HepG2 (cell line): ENCODE data around the gene TTC28.
"Not testable (repeated sequence)": the region's sequence is repeated elsewhere in the genome, so short reads cannot be mapped to it uniquely, and the experiment has no call there.

Experiments
- ADNP ChIP-seq: sonication (generic); formaldehyde crosslinking; IDR thresholded peaks from 2 replicates; pipeline ENCODE4 v1.4.0; 2020; ENCODE audit warnings: missing genetic modification reagents
- ARNTL ChIP-seq: sonication (generic); formaldehyde crosslinking; IDR thresholded peaks from 2 replicates; pipeline ENCODE4 v1.4.0; 2020; ENCODE audit warnings: mild to moderate bottlenecking, missing genetic modification reagents
- POLR2A ChIP-seq, 2 experiments: IDR thresholded peaks; 2 replicates each; pipeline ENCODE4 v1.6.1; 2011; ENCODE audit warnings: low read depth in 2 of 2, low read length in 2 of 2, mild to moderate bottlenecking in 1 of 2, moderate library complexity in 1 of 2; ENCODE audit not compliant: insufficient read depth in 1 of 2
- YEATS4 ChIP-seq: sonication (generic); formaldehyde crosslinking; IDR thresholded peaks from 2 replicates; pipeline ENCODE4 v1.4.0; 2020; ENCODE audit warnings: missing genetic modification reagents, borderline replicate concordance
- ZBTB7B ChIP-seq: sonication (generic); formaldehyde crosslinking; IDR thresholded peaks from 2 replicates; pipeline ENCODE4 v1.4.0; 2020; ENCODE audit warnings: missing genetic modification reagents
- ZNF549 ChIP-seq: sonication (generic); formaldehyde crosslinking; IDR thresholded peaks from 2 replicates; pipeline ENCODE4 v1.5.0; 2020; ENCODE audit warnings: missing genetic modification reagents
- TF ChIP-seq, protein P1 (sequence below): sonication (generic); formaldehyde crosslinking; conservative IDR thresholded peaks from 2 replicates; pipeline ENCODE4 v1.4.0; 2020; ENCODE audit warnings: missing genetic modification reagents

- TF ChIP-seq ARNTL (CRISPR knock-in tag); ZBTB7B (CRISPR knock-in tag); ZNF549; ADNP (CRISPR knock-in tag); YEATS4 (CRISPR knock-in tag); POLR2A (IDR thresholded peaks at IDR 0.05; ENCODE audit: insufficient read depth in 1 of 2, low read depth in 2 of 2, low read length in 2 of 2): not testable (repeated sequence)
- TF ChIP-seq, protein P1, sequence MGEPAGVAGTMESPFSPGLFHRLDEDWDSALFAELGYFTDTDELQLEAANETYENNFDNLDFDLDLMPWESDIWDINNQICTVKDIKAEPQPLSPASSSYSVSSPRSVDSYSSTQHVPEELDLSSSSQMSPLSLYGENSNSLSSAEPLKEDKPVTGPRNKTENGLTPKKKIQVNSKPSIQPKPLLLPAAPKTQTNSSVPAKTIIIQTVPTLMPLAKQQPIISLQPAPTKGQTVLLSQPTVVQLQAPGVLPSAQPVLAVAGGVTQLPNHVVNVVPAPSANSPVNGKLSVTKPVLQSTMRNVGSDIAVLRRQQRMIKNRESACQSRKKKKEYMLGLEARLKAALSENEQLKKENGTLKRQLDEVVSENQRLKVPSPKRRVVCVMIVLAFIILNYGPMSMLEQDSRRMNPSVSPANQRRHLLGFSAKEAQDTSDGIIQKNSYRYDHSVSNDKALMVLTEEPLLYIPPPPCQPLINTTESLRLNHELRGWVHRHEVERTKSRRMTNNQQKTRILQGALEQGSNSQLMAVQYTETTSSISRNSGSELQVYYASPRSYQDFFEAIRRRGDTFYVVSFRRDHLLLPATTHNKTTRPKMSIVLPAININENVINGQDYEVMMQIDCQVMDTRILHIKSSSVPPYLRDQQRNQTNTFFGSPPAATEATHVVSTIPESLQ, result not testable (repeated sequence)
Observed at GRCh38 chr22:28364105-28364504, 315.5 kb downstream of the TTC28 start.
